DMS153 treated with DMSO at 0.1 percent for 48 hours (cell line): ENCODE measurements around the gene PNKP.
"Not testable (repeated sequence)": the region's sequence is repeated elsewhere in the genome, so short reads cannot be mapped to it uniquely, and the experiment has no call there.

Source experiments
- DNase-seq: peaks from one replicate; lab custom pipeline; 2025; ENCODE audit not compliant: unreplicated experiment; lab: John Stamatoyannopoulos, UW

PNKP gene

DNA sequence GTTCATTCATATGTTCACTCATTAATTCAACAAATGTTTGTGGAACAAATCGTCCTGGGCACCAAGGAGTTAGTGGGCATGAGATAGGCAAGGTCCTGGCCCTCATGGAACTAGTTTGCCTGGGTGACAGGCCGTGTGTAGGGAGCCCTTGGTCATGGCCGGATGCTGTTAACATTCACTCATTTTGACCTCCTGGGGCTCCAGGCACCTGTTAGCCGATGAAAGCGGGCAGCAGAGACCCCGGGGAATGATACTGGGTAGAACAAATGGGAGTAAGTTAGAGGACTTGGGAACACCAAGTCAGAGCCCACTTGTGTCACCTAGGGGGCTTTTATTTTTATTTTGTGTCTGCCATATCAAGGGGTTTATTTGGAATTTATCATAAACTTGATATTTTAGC lies 42.7 kb downstream of the PNKP start:
- no peak for DNase-seq

DNA sequence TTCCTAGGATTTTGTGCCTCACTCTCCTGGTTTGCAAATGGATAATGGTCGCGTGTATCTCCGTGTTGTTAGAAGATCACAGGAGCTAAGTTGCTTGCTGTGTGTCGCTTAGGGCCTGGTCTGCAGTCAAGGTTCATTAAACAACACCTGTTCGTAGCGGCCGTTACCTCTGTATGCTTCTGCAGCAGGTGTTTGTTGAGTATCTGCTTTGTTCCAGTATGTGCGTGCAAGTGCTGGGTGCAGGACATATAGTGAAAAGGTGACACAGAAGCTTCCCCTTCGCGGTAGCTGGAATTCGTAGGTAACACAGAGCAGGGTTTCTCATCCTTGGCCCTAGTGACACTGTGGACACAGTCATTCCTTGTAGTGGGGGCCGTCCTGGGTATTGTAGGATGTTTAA lies 43.9 kb downstream of the PNKP start:
- no peak for DNase-seq

DNA sequence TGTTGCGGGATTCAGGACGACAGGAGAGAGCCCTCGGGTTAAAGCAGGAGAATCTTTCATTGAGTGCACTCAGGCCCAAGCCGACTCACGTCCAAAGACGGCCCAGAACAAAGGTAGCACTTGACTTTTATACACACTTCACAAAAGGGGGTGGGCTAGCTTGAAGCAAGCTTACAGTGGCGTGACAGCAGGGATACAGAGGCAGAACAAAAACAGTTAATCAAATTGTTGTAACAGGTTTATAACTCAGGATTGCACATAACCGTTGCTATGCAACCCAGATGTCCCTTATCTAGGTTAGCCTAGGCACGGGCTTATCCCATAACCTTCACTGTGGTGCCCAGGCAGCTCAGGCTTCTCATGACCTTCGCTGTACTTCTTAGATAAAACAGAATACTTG lies 47.3 kb downstream of the PNKP start:
- peak; percentile 45 for DNase-seq

DNA sequence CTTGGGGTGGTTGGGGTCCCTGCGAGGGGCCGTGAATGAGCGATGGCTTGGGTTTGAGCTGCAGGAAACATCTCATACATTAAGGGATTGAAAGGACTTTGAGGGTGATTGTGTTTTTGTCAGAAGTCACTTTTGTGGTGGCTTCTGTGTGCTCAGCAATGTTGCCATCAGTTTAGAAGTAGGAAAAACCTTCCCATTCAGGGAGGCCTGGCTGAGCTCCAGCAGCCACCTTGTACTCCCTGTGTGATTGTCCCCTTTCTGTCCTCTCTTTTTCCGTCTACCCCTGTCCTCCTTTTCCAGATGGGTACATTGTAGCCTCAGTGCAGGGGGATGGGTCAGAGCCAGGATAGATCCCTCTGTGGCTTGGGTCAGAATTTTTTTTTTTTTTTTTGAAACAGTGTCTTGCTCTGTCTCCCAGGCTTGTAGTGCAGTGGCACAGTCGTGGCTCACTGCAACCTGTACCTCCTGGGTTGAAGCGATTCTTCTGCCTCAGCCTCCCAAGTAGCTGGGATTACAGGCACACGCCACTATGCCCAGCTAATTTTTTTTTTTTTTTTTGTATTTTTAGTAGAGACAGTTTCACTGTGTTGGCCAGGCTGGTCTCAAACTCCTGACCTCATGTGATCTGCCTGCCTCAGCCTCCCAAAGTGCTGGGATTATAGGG lies 47.8 kb downstream of the PNKP start:
- not testable (repeated sequence) for DNase-seq

DNA sequence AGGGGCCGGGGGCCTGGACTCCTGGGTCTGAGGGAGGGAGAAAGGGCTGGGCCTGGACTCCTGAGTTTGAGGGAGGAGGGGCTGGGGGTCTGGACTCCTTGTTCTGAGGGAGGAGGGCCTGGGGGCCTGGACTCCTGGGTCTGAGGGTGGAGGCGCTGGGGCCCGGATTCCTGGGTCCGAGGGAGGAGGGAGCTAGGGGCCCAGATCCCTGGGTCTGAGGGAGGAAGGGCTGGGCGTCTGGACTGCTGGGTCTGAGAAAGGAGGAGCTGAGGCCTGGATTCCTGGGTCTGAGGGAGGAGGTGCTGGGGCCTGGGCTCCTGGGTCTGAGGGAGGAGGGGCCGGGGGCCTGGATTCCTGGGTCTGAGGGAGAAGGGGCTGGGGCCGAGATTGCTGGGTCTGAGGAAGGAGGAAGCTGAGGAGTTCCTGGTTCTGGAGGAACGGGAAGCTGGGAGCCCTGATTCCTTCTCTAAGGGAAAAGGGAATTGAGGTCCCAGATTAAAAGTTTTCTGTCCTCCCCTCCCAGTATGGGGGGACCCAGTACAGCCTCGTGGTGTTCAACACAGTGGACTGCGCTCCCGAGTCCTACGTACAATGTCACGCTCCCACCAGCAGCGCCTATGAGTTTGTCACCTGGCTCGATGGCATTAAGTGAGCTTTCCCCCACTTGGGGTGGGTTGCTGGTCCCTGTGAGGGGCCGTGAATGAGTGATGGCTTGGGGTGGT lies 48.6 kb downstream of the PNKP start:
- no peak for DNase-seq

DNA sequence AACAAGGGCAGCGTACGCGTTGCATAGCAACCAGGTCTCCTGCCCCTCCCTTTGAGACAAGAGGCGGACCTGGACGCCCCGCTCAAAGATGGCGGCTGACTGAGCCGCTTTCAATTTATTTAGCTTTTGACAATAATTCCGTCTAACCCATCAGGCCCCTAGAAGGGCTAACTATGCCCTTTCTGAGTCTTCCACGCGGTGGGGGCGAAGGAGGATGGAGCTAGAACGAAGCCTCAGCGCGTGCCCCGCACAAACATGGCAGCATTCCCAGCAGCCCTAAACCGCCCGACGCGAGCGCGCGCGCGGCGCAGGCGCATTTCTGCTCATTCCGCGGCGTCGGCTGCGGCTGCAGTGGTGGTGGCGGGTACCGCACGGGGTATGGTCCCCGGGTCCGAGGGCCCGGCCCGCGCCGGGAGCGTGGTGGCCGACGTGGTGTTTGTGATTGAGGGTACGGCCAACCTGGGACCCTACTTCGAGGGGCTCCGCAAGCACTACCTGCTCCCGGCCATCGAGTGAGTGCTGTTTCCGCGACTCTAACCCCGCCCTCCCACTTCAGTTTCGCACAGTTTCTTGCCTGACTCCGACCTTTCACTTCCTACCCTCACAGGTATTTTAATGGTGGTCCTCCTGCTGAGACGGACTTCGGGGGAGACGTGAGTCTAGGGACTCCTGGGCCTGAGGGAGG lies 49.3 kb downstream of the PNKP start, which contains the start of gene MED25:
TSS of gene MED25 (plus strand) at position 326 of the 685 bp plus-strand sequence. CDS start at position 379, 53 bp downstream.
- DNase-seq, result peak; percentile 77

DNA sequence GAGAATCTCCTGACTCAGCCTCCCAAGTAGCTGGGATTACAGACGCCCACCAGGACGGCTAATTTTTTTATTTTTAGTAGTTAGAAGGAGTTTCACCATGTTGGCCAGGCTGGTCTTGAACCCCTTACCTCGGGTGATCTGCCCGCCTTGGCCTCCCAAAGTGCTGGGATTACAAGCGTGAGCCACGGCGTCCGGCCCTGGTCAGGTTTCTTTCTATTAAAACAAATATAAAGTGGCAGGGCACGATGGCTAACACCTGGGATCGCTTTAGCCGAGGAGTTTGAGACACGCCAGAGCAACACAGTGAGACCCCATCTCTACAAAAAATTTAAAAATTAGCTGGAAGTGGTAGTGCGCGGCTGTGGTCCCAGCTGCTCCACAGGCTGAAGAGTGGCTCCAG lies 50.8 kb downstream of the PNKP start:
- no peak for DNase-seq

DNA sequence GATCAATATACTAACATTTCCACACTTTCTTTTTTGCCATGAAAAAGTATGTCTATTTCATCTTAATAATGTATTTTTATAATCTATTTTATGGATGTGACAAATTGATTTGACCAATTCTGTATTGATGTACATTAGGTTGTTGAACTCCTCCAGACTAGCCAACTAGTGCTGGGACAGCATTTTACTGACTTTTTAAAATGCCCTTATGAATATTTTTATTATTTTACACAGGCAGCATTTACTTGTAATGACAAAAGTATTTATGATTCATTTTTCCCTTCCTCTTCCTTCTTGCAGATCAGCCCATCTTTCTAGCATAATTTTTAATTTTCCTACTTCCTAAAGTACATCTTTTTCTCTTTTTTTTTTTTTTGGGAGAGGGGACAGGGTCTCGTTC lies 53.4 kb downstream of the PNKP start:
- no peak for DNase-seq

DNA sequence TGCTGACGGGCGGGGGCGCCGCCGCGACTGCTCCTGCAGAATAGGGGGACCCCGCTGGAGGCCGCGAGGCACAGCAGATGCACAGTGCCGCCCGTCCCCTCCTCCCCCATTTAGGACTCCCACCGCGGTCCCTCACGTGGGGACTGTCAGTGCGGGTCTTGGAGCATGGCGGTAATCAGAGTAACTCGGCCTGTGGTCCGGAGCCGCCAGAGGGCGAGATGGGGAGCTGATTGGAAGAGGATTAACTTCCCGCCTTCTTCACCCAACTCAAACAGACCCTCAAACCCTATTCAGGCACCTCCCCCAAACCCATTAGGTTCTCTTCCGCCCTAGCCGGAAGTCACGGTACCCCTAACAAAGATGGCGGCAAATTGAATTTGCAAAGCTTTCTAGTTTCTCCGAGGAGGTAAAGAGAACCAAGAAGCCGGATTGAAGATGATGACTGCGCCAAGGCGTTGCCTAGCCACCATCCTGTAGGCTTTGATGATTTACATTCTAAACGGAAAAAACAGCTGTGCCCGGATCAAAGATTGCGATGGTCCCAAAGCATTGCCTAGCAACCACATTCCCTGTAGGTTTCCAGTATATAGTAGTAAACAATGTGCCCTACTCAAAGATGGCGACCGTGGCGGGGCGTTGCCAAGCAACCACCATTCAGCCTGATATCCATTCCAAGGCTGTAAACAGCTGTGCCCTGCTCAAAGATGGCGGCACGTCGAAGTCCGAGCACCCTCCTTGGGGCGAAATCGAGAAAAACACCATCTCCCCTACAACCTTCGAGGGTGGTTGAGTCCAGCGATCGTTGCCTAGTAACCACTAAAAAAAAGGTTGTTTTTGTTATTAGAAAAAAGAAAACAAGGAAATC lies 54.1 kb downstream of the PNKP start, which contains the start of gene FUZ:
TSS of gene FUZ (minus strand) at position 296 of the 865 bp plus-strand sequence. CDS start at position 110, 186 bp downstream.
- peak; percentile 96 for DNase-seq

DNA sequence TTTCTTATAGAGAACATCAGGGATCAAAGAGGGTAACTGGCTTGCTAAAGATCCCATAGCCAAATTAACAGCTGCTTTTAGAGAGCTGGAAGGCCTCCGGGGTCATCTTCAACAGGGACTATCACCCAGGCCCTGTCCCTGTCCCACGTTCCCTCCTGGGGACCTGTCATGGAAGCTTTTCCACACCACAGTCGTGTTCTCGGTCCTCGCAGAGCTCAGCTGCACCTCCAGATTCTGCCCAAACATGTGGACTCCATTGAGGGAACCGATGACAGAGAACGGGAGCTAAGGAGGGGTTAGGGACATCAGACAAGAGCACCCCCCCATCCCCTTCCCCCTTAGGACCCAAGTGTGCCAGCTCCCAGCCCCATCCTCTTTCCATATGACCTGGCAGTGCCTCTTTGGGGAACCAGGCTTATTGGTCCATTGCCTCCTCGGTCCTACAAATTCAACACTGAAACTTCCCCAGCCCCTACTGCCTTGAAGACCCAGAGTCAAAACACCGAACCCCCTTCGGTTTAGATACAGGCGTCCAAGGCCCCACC lies 54.9 kb downstream of the PNKP start:
- no peak for DNase-seq

DNA sequence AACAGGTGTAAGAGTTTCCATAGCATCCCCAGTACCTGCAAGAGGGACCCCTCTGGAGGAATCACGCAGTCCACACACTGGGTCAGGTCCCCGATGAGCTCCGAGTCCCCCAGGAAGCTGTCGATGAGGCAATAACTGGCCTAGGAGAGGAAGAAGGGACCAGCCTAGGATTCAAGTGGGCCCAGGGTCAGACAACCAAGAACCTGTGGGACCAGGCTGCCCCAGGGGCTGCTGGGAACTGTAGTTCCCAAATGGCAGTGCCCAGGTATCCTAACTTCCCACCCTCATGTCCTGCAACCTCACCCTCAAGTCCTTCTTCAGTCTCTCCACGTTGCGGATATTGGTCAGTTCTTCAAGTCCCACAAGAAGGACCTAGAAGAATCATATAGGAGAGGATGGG lies 56.0 kb downstream of the PNKP start:
- DNase-seq, result no peak
